Measurements from ENCODE around the gene UQCRH.
"Not testable (repeated sequence)": the region's sequence is repeated elsewhere in the genome, so short reads cannot be mapped to it uniquely, and the experiment has no call there.

UQCRH gene

DNA sequence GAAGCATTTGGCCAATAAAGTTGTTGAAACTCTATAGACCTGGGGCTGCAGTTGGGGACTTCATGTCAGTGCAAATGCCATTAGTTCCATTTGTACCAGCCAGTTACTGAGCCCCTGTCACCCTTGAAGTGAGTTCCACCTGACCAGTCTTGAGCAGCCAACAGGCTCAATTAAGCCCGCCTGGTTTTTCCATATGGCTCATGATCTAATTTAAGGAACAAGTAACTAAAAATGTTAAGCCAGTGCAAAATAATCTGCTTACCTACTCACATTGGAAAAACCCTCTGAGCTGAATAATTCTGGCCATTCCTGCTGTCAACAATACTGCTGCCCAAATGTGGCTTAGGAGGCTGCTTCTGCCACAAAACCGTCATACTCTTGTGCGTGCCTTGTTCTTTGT lies 58.7 kb downstream of the UQCRH start:
- TF ChIP-seq, protein P1, sequence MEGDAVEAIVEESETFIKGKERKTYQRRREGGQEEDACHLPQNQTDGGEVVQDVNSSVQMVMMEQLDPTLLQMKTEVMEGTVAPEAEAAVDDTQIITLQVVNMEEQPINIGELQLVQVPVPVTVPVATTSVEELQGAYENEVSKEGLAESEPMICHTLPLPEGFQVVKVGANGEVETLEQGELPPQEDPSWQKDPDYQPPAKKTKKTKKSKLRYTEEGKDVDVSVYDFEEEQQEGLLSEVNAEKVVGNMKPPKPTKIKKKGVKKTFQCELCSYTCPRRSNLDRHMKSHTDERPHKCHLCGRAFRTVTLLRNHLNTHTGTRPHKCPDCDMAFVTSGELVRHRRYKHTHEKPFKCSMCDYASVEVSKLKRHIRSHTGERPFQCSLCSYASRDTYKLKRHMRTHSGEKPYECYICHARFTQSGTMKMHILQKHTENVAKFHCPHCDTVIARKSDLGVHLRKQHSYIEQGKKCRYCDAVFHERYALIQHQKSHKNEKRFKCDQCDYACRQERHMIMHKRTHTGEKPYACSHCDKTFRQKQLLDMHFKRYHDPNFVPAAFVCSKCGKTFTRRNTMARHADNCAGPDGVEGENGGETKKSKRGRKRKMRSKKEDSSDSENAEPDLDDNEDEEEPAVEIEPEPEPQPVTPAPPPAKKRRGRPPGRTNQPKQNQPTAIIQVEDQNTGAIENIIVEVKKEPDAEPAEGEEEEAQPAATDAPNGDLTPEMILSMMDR (IDR thresholded peaks at IDR 0.05; ENCODE audit: low read depth, low read length): no peak
- DNase-seq (ENCODE audit: low read depth in 2 of 2): no peak
- no peak overlapping the region for H3K4me3 ChIP-seq (replicated peaks in 1 of 2; ENCODE audit: low read depth in 2 of 2, low read length in 2 of 2)

DNA sequence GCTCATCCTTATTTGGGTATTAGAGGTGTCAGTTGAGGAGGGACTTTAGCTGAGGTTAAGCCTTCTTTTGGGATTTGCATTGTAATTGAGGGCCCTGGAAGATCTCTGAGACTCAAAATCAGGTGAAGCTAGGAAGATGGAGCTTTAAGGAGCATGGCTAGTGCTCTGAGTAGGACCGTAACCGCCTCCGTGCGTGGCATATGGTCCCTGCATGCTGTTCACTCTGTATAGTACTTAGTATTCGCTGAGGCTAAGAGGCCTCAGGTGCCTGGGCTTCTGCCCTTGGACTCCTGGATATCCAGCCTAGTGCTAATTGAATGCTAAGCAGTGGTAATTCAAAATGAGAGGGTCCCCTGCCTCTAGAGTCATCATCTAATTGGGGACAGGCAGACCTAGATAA lies 59.6 kb downstream of the UQCRH start:
- H3K4me3 ChIP-seq (replicated peaks in 1 of 2; ENCODE audit: low read depth in 2 of 2, low read length in 2 of 2): no peak overlapping the region
- TF ChIP-seq, protein P1 (IDR thresholded peaks at IDR 0.05; ENCODE audit: low read depth, low read length): no peak
- DNase-seq (ENCODE audit: low read depth in 2 of 2): no peak

DNA sequence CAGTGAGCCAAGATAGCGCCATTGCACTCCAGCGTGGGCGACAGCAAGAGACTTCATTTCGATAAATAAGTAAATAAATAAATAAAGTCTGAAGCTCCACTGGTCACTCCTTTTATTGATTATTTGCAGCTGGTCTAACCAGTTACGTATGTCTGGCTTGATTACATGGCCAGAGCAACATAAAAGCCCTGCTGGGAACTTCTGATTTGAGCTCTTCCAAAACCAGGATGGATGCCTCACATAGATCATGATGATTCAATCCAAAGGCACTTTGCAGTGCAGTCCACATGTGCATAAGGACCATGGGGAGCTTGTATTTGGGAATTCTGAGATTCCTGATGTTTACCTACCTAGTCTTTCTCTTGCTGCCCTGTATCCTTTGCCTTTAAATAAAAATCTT lies 61.1 kb downstream of the UQCRH start:
- peak in 1 of 2 donors; percentile 7 for DNase-seq (ENCODE audit: low read depth in 2 of 2)
- TF ChIP-seq, protein P1 (IDR thresholded peaks at IDR 0.05; ENCODE audit: low read depth, low read length): no peak
- no peak overlapping the region for H3K4me3 ChIP-seq (replicated peaks in 1 of 2; ENCODE audit: low read depth in 2 of 2, low read length in 2 of 2)

GRCh38 chr1:46365796-46366195 lies 62.3 kb downstream of the UQCRH start:
- not testable (repeated sequence) for H3K4me3 ChIP-seq (replicated peaks in 1 of 2; ENCODE audit: low read depth in 2 of 2, low read length in 2 of 2); DNase-seq (ENCODE audit: low read depth in 2 of 2)
